Measurements from ENCODE around the gene RTKN2.
"Not testable (repeated sequence)": the region's sequence is repeated elsewhere in the genome, so short reads cannot be mapped to it uniquely, and the experiment has no call there.

RTKN2 gene

DNA sequence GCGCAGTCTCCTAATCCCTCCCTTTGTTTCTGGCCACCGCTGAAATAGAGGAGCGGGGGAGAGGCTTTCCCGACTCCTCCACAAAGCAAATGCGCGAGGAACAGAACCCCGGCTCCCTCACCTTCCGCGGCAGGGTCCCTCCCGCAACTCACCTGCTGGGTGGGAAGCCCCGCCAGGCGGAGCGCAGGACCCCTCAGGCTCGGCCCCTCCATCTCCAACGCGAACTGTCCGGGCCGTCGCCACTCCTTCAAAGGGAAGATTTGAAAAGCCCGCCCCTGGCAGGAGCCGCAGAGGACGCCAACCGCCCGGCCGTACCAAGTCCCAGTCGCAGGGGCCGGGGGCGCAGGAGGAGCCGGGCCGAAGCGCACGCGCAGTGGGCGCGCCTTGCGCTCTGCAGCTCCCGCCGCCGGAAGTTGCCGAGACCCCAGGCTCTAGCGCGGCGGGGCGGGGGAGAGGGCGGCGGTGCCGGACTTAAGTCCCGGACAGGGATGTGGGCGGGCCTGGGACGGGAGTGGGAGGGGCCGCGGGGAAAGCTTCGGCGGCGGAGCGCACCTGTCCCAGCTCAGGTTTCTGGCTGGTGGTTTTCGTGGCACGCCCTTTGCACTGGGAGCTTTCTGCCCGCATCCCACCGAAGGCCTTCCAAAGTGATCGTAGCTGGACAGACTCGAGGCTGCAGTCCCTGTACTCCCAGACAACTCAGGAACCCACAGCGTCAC, at the start of gene RTKN2:
TSS of gene RTKN2 (minus strand) at position 446 of the 716 bp plus-strand sequence. CDS start at position 212, 234 bp downstream.
- peak; percentile 77 for DNase-seq

DNA sequence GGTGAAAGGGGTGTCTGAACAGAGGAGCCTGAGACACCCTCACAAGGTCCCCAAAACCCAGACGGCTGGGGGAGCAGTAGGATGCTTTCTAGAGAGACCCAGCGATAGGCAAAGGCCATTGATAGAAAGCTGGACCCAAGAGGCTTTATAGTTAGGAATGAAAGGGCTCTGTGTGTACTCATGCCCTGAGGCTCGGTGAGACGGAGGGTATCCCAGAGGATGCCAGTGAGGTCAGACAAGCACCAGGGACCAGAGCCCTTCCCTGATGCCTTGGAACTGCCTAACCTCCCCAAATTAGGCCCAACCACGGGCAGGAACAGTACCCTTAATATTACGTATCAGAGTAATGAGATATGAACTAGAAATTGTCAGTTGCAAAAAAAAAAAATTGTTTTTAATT, 48.6 kb upstream of the RTKN2 start:
- DNase-seq: no peak

- no peak for DNase-seq
Observed at GRCh38 chr10:62309254-62309653, 40.6 kb upstream of the RTKN2 start.

DNA sequence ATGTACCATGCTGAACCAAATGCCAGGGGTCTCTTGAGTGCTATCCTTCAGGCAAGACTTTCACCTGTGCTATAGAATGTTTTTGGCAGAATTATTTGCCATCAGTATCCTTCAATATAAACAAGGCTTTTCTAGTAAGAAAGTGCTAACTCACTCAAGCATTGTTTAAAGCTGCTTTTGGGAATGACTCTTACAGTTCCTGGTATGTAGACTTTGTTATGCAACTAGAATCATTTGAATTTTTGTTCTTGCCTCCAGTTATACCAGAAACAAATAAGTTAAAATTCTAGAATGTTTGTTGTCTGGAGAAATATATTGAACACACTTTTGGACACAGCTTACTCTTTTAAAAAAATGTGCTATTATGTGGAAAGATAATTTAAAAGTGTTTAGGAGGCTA, 39.5 kb upstream of the RTKN2 start:
- DNase-seq: no peak

GRCh38 chr10:62307635-62308034, 39.0 kb upstream of the RTKN2 start:
- DNase-seq: no peak

DNA sequence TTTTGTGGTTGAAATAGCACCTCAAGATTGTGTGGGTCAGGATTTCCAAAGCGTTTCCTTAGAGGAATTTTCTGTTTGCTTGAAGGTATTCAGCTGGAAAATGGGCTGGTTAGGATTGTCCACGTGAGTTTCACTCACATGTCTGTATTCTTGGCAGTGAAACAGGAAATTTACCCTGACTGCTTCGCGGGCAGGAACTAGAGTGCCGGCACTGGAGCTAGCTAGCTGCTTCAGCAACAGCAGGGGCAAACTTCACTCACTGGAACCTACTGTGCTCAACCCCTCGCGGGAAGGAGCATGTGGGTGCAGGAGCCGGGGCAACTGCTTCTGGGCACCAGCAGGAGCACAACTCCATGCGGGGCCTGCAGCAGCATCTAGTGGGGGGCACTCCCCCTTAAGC, 38.0 kb upstream of the RTKN2 start:
- peak; percentile 5 for DNase-seq

DNA sequence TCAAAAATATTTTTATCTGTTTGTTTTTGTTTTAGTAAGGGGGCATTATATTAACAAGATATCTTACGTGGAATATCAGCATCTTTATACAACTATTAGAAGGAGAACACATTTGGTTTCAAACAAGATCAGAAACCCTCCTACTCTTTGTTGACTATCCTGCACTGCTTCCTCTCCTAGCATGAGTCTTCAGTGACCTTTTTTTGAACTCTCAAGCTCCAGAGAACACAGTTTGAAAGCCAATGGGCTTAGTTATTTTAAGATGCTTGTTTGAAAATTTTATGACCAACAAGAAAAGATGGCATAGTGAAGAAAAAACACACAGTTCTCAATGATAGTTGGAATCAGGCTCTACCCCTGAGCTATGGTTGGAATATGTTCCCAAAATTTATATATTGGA, 37.2 kb upstream of the RTKN2 start:
- DNase-seq: no peak

DNA sequence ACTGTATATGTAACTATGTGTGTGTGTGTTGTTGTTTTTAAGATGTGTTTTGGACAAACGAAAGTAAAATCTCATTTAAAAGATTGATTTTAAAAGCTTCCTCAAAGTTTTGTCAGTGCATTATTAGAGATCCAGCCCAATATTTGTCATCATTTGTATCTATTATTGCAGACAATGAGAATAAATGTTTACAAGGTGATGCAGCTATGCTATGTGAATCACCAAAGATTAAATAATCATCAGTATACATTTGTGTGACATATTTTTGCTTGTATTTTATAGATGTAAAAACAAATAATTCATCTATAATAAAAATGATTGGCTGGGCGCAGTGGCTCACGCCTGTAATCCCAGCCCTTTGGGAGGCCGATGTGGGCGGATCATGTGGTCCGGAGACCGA, 35.3 kb upstream of the RTKN2 start:
- no peak for DNase-seq

DNA sequence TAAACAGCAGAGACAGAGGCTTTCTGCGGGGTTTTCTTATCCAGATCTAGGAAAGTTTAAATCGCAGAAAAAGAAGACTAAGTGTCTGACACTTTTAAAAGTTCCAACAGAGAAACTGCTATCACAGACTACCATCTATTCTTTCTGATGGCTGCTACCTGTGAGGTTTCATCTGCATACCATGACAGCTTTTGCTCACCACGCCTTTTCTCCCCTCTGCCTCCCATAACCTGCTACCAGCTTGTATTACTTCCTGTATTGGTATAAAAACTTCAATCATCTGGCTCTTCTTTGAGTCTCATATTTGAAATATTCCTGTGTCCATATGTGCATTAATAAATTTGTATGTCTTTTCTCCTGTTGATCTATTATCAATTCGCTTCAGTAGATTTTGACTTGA, 34.1 kb upstream of the RTKN2 start:
- DNase-seq: no peak

DNA sequence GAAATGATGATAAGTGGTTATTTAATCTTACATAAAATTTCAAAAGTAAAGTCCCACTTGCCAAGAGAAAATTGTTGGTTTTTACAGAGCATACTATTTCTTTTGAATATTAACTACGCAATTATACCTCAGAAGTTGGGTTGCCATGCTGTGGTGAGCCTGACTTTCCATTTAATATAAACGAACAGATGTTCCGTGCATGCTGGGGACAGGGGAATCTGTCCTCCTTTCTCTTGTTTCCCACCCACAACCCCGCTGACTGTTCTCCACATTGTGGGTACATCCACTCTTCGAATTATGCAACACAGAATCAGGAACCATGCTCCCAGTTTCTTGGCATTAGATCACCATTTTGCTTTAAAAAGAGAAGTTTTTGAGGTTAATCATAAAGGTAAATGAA, 29.2 kb upstream of the RTKN2 start:
- DNase-seq: no peak

DNA sequence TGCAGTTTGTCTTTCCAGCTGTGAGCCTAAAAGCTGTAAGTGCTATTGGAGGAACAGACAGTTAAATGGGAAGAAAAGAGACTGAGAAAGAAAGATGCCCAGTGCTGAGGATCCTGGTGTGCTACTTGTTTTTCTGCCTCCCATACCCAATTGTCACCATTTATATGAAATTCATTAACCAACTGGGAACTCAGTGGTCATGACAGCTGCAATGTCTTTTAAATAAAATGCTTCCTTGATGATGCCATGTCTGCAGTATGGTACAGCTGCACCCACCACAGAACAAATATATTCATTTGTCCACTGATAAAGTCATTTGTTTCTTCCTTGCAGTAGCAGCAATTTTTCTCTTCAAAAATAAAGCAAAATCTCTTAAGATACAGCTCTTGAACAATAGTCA, 15.6 kb upstream of the RTKN2 start:
- DNase-seq: no peak

GRCh38 chr10:62281348-62281747, 12.7 kb upstream of the RTKN2 start:
- DNase-seq: not testable (repeated sequence)

- not testable (repeated sequence) for DNase-seq
Observed at GRCh38 chr10:62280392-62280791, 11.7 kb upstream of the RTKN2 start.

DNA sequence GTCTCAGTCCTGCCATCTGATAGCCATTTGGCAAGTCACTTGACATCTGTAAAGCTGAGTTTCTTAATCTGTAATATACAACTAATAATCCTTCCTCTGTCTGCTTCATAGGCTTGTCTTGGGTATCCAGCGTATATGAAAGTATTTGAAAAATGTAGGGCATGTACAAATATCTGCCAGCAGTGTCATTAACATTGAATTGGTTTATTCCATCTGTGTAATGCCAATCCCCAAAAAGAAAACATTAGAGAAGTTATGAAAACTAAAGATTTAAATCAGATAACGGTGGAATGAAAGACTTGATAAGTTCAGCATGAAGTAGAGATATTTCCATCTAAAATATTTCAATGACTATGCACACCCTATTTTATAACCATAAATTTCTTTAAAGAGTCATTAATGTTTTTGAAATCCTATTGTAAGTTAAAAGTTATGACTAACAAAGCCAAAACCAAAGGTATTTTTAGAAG, 9.8 kb upstream of the RTKN2 start:
- no peak for DNase-seq

DNA sequence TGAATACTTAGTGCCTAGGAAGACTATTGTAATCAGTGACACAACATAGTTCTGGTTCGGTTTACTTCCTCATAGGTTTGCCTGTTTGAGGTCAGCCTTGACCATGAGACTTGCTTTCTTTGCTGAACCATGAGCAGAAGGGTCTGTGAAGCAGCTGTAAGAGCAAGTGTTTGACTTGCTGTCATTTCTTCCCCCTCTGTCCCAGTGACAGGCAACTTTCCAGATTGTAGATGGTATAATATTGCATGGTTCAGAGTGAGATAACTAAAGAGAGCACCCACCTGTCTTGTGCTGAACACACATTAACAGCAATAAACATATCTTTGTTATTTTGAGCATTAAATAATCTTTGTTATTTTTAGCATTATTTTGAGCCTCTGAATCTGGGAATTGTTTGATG, 9.3 kb upstream of the RTKN2 start:
- no peak for DNase-seq

DNA sequence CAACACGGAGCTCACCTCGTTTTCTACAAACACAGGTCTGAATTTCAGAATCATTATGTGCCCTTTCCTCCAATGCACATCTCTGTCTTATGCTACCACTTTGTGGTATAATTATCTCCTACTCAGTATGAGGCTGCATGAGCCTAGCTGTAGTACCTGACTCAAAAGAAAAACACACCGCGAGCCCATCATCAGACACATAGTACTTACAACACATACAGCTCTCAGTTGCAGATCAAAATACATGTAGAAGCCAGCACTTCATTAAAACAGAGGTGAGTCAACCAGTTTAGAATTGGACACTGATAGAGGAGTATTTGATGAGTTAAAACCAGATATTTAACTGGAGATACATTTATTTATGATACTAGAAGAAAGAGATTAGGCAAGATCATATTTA, 1.4 kb upstream of the RTKN2 start:
- no peak for DNase-seq

GRCh38 chr10:62268027-62268398, 631 bp downstream of the RTKN2 start:
- no peak for DNase-seq

- DNase-seq: no peak
Observed at GRCh38 chr10:62266611-62267010, 2.0 kb downstream of the RTKN2 start.

- DNase-seq: no peak
Observed at GRCh38 chr10:62266147-62266546, 2.5 kb downstream of the RTKN2 start.

DNA sequence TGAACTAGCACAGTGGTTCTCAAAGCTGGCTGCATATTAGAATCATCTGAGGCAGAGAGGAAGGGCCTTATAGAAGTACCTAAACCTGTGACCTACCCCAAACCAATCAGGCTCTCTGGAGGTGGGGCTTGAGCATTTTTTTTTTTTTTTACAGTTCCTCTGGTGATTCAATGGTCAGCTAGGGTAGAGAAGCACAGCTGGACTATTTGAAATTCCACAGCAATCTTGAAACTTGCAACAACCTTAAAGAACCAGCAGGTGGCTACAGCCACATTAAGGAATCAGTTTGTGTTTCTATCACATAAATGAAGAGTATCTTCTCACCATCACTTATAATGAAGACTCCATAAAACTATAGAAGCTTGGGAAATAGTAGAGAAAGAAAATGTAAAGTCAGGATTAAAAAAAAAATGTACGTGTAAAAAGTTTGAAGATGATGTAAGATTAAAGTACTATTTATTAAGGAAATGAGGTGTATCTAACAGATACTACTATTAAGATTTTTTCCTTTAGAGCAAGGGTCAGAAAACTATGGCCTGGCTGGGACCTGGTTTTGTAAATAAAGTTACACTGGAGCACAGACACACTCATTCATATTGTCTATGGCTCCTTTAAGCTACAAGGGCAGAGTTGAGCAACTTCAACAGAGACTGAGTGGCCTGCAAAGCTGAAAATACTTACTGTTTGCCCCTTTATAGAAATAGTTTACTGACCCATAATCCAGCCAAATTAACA, 3.8 kb downstream of the RTKN2 start:
- DNase-seq: peak; percentile 28

- no peak for DNase-seq
Observed at GRCh38 chr10:62264126-62264525, 4.5 kb downstream of the RTKN2 start.

GRCh38 chr10:62261666-62262065, 7.0 kb downstream of the RTKN2 start:
- DNase-seq: no peak

- DNase-seq: no peak
Observed at GRCh38 chr10:62259998-62260397, 8.6 kb downstream of the RTKN2 start.

DNA sequence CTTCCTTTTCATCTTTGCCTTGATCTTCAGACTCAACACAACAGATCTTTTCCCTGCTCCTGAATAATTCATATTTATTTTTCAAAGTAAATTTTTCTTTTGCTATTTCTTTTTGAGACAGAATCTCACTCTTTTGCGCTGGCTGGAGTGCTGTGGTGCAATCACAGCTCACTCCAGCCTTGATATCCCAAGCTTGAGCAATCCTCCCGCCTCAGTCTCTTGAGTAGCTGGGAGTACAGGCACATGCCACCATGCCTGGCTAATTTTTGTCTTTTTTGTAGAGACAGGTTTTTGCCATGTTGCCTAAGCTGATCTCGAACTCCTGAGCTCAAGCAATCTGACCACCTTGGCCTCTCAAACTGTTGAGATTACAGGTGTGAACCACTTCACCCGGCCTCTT, 9.2 kb downstream of the RTKN2 start:
- DNase-seq: no peak

GRCh38 chr10:62258926-62259325, 9.7 kb downstream of the RTKN2 start:
- no peak for DNase-seq

Data from CD4-positive, alpha-beta T cell treated with Interleukin-21 for 1 hour (primary cell).